Bladder microvascular endothelial cell (primary cell): ENCODE results near the gene SSR4. TPM values are rescaled to one million over a fixed set of nuclear protein-coding genes. Genes with fewer than 3 reads are reported as not detected.

Source experiments
- total RNA-seq: library from RNA; depleted of rRNA; stranded (reverse); fragments of >200 nt; gene quantifications from 2 replicates; pipeline ENCODE4 v1.2.3, GENCODE V29; 2014

The SSR4 gene
- 112 and 142 TPM in 2 replicates for total RNA-seq

GRCh38 chrX:153794018-153794896 lies at the start of gene SSR4, which contains the start of gene IDH3G:
SSR4 (plus strand) TSS chrX:153794668; CDS start chrX:153794688, 20 bp downstream.
IDH3G (minus strand) TSS chrX:153794375; CDS start chrX:153794326, 49 bp downstream.

GRCh38 chrX:153763989-153764755 lies 30.3 kb upstream of the SSR4 start, which contains the start of gene PLXNB3:
PLXNB3 (plus strand) TSS chrX:153764249; CDS start chrX:153765536, 1,287 bp downstream.

GRCh38 chrX:153780678-153781427 lies 13.6 kb upstream of the SSR4 start, which contains the start of gene SRPK3:
SRPK3 (plus strand) TSS chrX:153781041; CDS start chrX:153781087, 46 bp downstream.

GRCh38 chrX:153829799-153830639 lies 35.6 kb downstream of the SSR4 start, which contains the start of gene PDZD4:
PDZD4 (minus strand) TSS chrX:153830544; CDS start chrX:153830298, 246 bp downstream.

Other genes with a start within 250 kb of the SSR4 start
- 28.4 and 38.2 TPM in 2 replicates for gene CCNQ, start 195.5 kb upstream of the SSR4 start, total RNA-seq
- gene DUSP9, start 147.5 kb upstream of the SSR4 start, total RNA-seq, result under 0.01 and 0.13 TPM in 2 replicates
- not detected in 2 replicates for gene PNCK, start 120.9 kb upstream of the SSR4 start, total RNA-seq
- gene SLC6A8, start 106.7 kb upstream of the SSR4 start, total RNA-seq, result 1.6 and 5.5 TPM in 2 replicates
- 200 and 266 TPM in 2 replicates for gene BCAP31, start 70.3 kb upstream of the SSR4 start, total RNA-seq
- gene ABCD1, start 69.8 kb upstream of the SSR4 start, total RNA-seq, result 7.0 and 15.4 TPM in 2 replicates
- gene PLXNB3, start 30.4 kb upstream of the SSR4 start, total RNA-seq, result 2.9 and 20.6 TPM in 2 replicates
- under 0.01 and 0.44 TPM in 2 replicates for gene SRPK3, start 13.6 kb upstream of the SSR4 start, total RNA-seq
- 48.1 and 67.7 TPM in 2 replicates for gene IDH3G, start 293 bp upstream of the SSR4 start, total RNA-seq
- gene PDZD4, start 35.9 kb downstream of the SSR4 start, total RNA-seq, result 0.76 TPM in 1 of 2 replicates, not detected in the other
- gene L1CAM, start 91.5 kb downstream of the SSR4 start, total RNA-seq, result 0.16 and 0.88 TPM in 2 replicates
- gene AVPR2, start 110.0 kb downstream of the SSR4 start, total RNA-seq, result 1.4 and 1.9 TPM in 2 replicates
- 10.9 and 14.9 TPM in 2 replicates for gene ARHGAP4, start 131.6 kb downstream of the SSR4 start, total RNA-seq
- 41.8 and 46.9 TPM in 2 replicates for gene NAA10, start 140.4 kb downstream of the SSR4 start, total RNA-seq
- gene RENBP, start 150.0 kb downstream of the SSR4 start, total RNA-seq, result 16.5 and 28.8 TPM in 2 replicates
- gene HCFC1, start 177.2 kb downstream of the SSR4 start, total RNA-seq, result 11.7 and 29.4 TPM in 2 replicates
- gene TMEM187, start 178.1 kb downstream of the SSR4 start, total RNA-seq, result 5.7 and 7.2 TPM in 2 replicates
- gene IRAK1, start 225.2 kb downstream of the SSR4 start, total RNA-seq, result 45.5 and 57.6 TPM in 2 replicates